Astrocyte (in vitro differentiated cells and primary cell): ENCODE results near the gene OXCT1.

Experiments used
- CTCF ChIP-seq: IDR thresholded peaks from 2 replicates; pipeline ENCODE4 v1.5.1; 2011; ENCODE audit warnings: low read depth, mild to moderate bottlenecking, inconsistent platforms, low read length, moderate library complexity; ENCODE audit not compliant: insufficient read depth
- EZH2 ChIP-seq: IDR thresholded peaks from 2 replicates; pipeline ENCODE4 v1.6.1; 2012; ENCODE audit warnings: mild to moderate bottlenecking, low read length, inconsistent platforms; ENCODE audit not compliant: insufficient read depth

- TF ChIP-seq CTCF = no peak
- no peak for TF ChIP-seq EZH2
Measured at GRCh38 chr5:41871852-41872251, 1.6 kb upstream of the OXCT1 start.
